CD4-positive, alpha-beta T cell treated with Interleukin-4 for 1 hour (primary cell): ENCODE measurements around the gene SYNGR3.
"Not testable (repeated sequence)": the region's sequence is repeated elsewhere in the genome, so short reads cannot be mapped to it uniquely, and the experiment has no call there.

Experiments
- DNase-seq, 2 donors: peaks; one replicate each; pipeline ENCODE4 v3.0.0-alpha.2; 2020 to 2022

The SYNGR3 gene

GRCh38 chr16:2011726-2012125, 22.0 kb downstream of the SYNGR3 start:
- DNase-seq = not testable (repeated sequence)

DNA sequence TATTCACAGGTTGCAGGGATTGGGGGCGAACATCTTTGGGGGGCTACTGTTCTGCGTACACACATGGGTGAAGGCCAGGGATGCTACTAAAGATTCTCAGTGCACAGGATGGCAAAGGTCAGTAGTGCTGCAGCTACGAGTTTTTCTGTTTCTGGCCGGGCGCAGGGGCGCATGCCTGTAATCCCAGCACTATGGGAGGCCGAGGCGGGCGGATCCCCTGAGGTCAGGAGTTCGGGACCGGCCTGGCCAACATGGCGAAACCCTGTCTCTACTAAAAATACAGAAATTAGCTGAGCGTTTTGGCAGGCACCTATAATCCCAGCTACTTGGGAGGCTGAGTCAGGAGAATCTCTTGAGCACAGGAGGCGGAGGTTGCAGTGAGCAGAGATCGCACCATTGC, 23.8 kb downstream of the SYNGR3 start:
- DNase-seq = no peak

GRCh38 chr16:2015117-2015946, 25.6 kb downstream of the SYNGR3 start:
- DNase-seq = peak in 1 of 2 donors; percentile 49

GRCh38 chr16:2015947-2016208, 26.1 kb downstream of the SYNGR3 start:
- no peak for DNase-seq

GRCh38 chr16:2016407-2016922, 26.7 kb downstream of the SYNGR3 start:
- no peak for DNase-seq

- no peak for DNase-seq
Observed at GRCh38 chr16:2019518-2019920, 29.7 kb downstream of the SYNGR3 start, which contains the start of gene NPW. Gene NPW (plus strand): TSS chr16:2019785.

DNA sequence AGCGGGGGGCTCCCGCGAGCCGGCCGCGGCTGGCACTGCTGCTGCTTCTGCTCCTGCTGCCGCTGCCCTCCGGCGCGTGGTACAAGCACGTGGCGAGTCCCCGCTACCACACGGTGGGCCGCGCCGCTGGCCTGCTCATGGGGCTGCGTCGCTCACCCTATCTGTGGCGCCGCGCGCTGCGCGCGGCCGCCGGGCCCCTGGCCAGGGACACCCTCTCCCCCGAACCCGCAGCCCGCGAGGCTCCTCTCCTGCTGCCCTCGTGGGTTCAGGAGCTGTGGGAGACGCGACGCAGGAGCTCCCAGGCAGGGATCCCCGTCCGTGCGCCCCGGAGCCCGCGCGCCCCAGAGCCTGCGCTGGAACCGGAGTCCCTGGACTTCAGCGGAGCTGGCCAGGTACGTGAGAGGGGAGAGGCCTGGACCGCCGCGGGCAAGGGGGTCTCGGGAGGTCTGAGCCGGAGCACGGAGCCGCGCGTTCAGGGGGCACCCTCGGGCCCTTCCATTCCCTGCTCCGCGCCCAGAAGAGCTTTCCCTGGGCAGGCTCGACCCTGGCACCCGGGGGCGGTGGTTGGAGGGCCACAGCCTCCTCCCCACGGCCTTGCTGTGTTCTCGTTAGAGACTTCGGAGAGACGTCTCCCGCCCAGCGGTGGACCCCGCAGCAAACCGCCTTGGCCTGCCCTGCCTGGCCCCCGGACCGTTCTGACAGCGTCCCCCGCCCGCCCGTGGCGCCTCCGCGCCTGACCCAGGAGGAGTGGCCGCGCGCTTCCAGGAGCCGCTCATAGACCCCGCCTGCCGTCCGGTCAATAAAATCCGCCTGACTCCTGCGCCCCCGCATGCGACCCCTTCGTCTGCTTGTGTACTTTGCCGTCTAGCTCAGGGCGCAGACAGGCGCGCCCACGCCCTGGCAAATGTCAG, 30.4 kb downstream of the SYNGR3 start:
- DNase-seq = no peak

- DNase-seq = no peak
Observed at GRCh38 chr16:2022723-2023091, 32.9 kb downstream of the SYNGR3 start.

DNA sequence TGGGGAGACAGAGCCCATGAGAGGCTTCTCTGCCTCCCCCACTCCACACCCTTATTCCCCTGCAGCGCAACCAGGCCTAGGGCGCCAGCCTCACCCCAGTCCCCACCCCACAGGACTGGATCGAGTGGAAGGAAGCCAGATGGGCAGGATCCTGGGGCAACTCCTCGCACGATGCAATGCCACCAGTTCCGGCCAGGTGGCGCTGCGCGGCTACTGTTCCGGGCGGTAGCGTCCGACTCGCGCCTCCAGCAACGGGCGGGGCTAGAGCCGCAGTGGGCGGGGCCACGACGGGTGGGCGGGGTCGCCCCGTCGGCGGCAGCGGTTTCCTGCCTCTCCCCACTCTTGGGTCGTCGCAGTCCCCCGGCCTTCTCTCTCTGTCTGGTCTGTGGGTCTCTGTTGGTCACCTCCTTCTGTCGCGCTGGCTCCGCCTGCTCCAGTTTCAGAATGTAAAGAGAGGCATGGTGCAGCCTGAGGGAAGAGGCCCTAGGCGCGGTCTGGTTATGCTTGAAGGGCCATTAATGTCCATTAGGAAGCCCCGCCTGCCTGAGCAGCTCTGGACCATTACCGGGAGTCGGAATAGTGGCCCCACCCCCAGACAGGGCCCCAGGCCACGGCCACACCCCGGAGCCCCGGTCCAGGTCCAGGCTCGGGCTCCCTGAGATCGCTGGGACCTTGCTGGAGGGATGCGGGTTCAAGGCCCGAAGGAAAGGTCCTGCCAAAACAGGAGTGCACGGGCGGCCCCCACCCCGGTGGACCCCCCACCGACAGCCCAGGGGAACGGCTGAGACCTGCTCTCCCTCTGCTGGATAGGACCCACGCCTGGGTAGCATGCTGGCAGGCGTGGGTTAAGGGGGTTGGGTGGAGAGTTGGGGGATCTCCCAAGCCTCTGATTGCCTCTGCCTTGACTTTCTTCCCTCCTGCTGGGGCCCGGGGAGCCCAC, 33.6 kb downstream of the SYNGR3 start:
- DNase-seq = peak; percentile 93 to 95

DNA sequence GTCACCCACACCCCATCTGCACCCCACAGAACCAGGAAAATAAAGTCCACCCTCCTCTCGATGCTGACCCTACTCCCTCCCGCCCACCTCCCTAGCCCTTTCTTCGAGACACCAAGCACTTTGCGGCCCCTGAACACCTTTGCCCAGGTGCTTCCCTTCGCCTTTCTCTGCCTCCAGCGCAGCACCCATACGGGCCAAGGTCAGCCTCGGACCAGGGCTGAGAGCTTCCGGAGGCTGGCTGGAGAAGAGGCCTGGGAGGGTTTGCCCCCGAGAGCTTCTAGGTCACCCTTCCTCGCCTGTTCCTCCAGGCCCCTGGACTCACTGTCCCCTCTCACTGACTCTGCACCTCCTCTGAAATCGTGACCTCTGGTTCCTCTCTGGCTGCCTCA, 34.3 kb downstream of the SYNGR3 start:
- no peak for DNase-seq

DNA sequence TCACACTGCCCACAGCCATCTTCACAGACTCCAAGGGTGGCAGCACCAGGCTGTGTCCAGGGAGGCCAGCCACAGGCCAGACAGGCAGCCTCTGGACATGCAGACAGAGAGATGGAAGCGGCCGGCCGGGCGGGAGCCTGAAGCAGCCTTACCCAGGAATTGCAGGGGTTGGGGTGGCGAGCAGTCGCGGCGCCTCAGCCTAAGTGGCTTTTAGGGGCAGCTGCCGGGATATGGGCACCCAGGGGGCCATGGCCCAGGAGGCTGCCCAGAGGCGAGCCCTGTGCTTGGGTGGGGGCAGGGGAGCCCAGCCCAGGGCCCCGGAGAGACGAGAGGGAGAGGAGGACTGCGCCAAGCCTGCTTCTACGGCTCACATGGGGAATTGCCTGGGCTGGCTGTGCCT, 35.5 kb downstream of the SYNGR3 start:
- DNase-seq = no peak

DNA sequence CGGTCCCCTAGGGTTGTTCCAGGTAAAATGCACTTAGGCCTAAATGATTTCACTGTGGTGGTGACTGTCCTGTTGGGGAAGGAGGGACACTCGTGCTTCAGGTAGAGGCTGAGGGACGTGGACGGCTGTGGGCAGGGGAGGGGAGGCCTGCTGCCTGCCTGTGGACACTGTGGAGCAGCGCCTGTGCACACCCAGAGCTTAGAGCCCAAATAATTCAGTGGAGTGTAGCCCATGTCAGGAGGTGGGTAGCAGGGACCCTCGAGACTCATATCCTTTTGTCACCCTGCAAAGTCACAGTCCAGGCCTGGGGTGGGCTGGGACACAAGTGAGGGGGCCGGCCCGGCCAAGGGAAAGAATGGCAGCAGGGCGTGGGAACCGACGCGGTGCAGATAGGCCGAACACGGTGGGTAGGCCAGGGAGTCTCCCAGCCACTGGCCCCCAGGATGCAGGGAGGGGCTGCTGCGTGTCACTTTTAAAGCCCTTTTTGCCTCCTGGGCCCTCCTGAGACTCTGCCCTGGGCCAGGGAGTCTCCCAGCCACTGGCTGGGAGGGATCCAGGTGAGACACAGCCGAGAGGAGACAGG, 36.2 kb downstream of the SYNGR3 start:
- DNase-seq = no peak

GRCh38 chr16:2026461-2027023, 36.8 kb downstream of the SYNGR3 start, which contains the start of gene NHERF2:
Gene NHERF2 (plus strand): TSS chr16:2026902. CDS start chr16:2027006, 104 bp downstream.
- peak in 1 of 2 donors; percentile 27 for DNase-seq

DNA sequence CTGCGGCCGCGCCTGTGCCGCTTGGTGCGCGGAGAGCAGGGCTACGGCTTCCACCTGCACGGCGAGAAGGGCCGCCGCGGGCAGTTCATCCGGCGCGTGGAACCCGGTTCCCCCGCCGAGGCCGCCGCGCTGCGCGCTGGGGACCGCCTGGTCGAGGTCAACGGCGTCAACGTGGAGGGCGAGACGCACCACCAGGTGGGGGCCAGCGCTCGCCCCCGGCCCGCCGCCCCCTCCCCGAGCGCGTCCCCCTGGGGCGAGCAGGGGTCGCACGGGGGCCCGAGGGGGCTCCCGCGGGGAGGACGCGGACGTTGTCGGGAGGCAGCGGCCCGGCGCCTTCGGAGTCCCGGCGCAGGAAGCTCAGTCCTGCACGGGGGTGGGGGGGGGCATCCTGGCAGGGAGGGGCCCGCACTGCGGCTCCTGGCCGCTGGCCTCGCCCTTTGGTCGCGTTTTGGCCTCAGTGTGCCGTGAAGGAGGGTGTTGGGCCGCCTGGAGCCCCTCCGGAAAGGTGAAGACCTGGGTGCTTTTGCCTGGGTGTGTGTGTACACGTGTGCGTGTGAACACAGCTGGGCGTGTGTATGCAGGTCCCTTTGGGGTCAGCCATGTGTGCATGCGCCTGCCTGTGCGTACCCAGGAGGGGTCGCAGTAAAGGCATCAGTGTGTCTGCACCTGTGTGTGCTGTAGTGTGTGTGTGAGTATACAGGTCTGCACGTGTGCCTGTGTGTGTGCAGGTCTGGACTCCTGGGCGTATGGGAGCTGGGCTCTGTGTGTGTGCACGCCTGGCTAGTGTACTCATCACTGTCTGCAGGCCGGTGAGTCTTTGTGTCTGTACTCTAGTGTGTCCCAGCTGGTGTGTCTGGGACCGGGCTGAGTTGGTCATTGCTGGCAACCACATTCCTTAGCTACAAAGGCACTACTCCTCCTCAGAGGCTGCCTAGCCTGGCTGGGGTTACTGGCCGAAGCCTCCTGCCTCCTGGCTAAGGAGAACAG, 37.5 kb downstream of the SYNGR3 start:
- DNase-seq = peak in 1 of 2 donors; percentile 17

DNA sequence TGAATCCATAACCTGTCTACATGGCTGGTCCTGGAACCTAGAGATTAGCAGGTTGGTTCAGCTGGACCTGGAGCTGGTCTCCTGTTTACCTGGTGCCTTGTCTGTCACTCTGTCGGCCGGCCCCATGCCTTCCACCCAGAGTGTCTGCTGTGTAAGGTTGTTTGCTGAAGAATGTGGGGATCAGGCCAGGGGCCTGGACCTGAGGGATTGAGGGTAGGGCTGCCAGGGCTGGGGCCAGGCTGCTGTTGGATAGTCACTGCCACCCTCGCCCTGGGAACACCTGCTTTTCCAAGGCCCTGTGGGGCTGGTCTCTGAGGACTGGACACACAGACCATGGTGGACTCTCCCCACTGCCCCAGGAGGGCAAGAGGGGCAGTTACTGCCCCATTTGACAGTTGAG, 38.4 kb downstream of the SYNGR3 start:
- DNase-seq = no peak

GRCh38 chr16:2028620-2029220, 39.0 kb downstream of the SYNGR3 start:
- DNase-seq = no peak

GRCh38 chr16:2029350-2029749, 39.6 kb downstream of the SYNGR3 start:
- DNase-seq = no peak

GRCh38 chr16:2030036-2030435, 40.3 kb downstream of the SYNGR3 start:
- no peak for DNase-seq

- DNase-seq = no peak
Observed at GRCh38 chr16:2031081-2031577, 41.4 kb downstream of the SYNGR3 start.
